Measurements from ENCODE around the gene ZNF148. TPM values are rescaled to one million over a fixed set of nuclear protein-coding genes. Genes with fewer than 3 reads are reported as not detected.

The ZNF148 gene
- total RNA-seq, 1 donor from 2014 or later: 45.7 TPM

DNA sequence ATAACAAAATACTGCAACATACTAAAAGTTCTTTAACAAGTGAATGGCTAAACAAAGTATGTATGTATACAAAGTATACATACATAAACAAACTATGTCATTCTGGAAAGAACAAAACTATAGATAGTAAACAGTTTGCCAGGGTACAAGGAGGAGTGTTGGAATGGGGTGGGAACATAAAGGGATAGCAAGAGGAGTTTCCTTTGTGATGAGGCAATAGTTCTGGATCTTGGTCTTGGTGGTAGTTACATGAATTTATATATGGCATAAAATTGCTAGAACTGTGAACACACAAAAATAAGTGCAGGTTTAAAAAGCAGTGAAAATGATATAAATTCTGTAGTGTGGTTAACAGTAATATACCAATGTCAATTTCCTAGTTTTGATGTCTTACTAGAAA, 22.0 kb downstream of the ZNF148 start:
- H3K4me1 ChIP-seq: peaks cover 95% of the 10 kb centered on the region
- H3K36me3 ChIP-seq: no peaks in the 10 kb centered on the region
- intact Hi-C loops (cut with micrococcal nuclease): no loop called here
- TF ChIP-seq, protein P1, sequence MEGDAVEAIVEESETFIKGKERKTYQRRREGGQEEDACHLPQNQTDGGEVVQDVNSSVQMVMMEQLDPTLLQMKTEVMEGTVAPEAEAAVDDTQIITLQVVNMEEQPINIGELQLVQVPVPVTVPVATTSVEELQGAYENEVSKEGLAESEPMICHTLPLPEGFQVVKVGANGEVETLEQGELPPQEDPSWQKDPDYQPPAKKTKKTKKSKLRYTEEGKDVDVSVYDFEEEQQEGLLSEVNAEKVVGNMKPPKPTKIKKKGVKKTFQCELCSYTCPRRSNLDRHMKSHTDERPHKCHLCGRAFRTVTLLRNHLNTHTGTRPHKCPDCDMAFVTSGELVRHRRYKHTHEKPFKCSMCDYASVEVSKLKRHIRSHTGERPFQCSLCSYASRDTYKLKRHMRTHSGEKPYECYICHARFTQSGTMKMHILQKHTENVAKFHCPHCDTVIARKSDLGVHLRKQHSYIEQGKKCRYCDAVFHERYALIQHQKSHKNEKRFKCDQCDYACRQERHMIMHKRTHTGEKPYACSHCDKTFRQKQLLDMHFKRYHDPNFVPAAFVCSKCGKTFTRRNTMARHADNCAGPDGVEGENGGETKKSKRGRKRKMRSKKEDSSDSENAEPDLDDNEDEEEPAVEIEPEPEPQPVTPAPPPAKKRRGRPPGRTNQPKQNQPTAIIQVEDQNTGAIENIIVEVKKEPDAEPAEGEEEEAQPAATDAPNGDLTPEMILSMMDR (IDR thresholded peaks at IDR 0.05; ENCODE audit: borderline replicate concordance): no peak
- no peak overlapping the region for H3K4me3 ChIP-seq
- DNase-seq: no peak
- H3K27me3 ChIP-seq (ENCODE audit: low read depth): no peaks in the 10 kb centered on the region
- H3K27ac ChIP-seq (replicated peaks): no peak overlapping the region
- H3K9me3 ChIP-seq (replicated peaks): no peaks in the 10 kb centered on the region

- no peak for DNase-seq
Measured at GRCh38 chr3:125351814-125352456, 23.2 kb downstream of the ZNF148 start.

DNA sequence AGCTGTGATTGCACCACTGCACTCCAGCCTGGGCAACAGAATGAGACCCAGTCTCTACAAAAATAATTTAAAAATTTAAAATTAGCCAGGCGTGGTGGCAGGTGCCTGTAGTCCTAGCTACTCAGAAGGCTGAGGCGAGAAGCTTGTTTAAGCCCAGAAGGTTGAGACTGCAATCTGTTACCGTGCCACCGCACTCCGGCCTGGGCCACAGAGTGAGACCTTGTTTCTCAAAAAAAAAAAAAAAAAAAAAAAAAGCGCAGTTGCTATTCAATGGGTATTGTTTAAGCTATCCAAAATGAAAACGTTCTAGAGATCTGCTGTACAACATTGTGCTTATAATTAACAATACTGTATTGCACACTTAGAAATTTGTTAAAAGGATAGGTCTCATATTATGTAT, 24.0 kb downstream of the ZNF148 start:
- Histone ChIP-seq H3K4me1 (peaks cover 84% of the 10 kb centered on the region), H3K27me3 (ENCODE audit: low read depth) (no peaks in the 10 kb centered on the region), H3K27ac (replicated peaks) (no peak overlapping the region), H3K36me3 (no peaks in the 10 kb centered on the region), H3K9me3 (replicated peaks) (peaks cover 7% of the 10 kb centered on the region), H3K4me3 (no peak overlapping the region)
- TF ChIP-seq, protein P1 (IDR thresholded peaks at IDR 0.05; ENCODE audit: borderline replicate concordance): no peak
- intact Hi-C loops (cut with micrococcal nuclease): no loop called here
- DNase-seq: no peak

More at GRCh38 chr3:125351814-125352456, 23.2 kb downstream of the ZNF148 start:
- intact Hi-C loops (cut with micrococcal nuclease): no loop called here
- Histone ChIP-seq H3K4me3 (no peak overlapping the region), H3K36me3 (no peaks in the 10 kb centered on the region), H3K4me1 (peaks cover 92% of the 10 kb centered on the region), H3K27ac (replicated peaks) (no peak overlapping the region), H3K27me3 (ENCODE audit: low read depth) (no peaks in the 10 kb centered on the region), H3K9me3 (replicated peaks) (no peaks in the 10 kb centered on the region)
- TF ChIP-seq, protein P1 (IDR thresholded peaks at IDR 0.05; ENCODE audit: borderline replicate concordance): no peak

DNA sequence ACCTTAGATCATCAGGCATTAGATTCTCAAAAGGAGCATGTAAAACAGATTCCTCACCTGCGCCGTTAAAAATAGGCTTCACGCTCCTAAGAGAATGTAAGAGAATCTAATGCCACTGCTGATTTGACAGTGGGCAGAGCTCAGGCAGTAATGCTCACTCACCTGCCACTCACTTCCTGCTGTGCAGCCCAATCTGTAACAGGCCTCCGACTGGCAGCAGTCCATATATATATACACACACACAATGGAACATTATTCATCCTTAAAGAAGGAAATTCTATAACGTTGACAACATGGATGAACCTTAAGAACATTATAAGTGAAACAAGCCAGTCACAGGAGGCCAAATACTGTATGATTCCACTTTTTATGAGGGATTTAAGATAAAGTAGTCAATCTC, 24.5 kb downstream of the ZNF148 start:
- no peak for DNase-seq
- TF ChIP-seq, protein P1 (IDR thresholded peaks at IDR 0.05; ENCODE audit: borderline replicate concordance): no peak

DNA sequence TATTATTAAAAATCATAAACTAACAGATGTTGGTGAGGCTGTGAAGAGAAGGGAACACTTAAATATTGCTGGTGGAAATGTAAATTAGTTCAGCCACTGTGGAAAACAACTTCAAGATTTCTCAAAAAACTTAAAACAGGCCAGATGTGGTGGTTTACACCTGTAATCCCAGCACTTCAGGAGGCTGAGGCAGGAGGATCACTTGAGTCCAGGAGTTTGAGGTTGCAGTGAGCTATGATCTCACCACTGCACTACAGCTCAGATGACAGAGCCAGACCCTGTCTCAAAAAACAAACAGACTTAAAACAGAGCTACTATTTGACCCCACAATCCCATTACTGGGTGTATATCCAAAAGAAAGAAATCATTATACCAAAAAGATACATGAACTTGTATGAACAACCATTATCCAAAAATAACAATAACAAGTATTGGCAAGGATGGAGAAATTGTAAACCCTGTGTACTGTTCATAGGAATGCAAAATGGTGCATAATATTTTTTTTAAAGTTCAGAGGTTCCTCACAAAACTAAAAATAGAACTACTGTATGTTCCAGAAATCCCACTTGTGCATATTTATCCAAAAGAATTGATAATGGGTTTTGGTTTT, 25.5 kb downstream of the ZNF148 start:
- H3K27ac ChIP-seq (replicated peaks): no peak overlapping the region
- peaks cover 69% of the 10 kb centered on the region for H3K4me1 ChIP-seq
- TF ChIP-seq, protein P1 (IDR thresholded peaks at IDR 0.05; ENCODE audit: borderline replicate concordance): no peak
- H3K36me3 ChIP-seq: no peaks in the 10 kb centered on the region
- no peaks in the 10 kb centered on the region for H3K27me3 ChIP-seq (ENCODE audit: low read depth)
- intact Hi-C loops (cut with micrococcal nuclease): no loop called here
- peaks cover 22% of the 10 kb centered on the region for H3K9me3 ChIP-seq (replicated peaks)
- H3K4me3 ChIP-seq: no peak overlapping the region
- DNase-seq: no peak

More for the DNA sequence above, 24.5 kb downstream of the ZNF148 start:
- Histone ChIP-seq H3K4me1 (peaks cover 79% of the 10 kb centered on the region), H3K27me3 (ENCODE audit: low read depth) (no peaks in the 10 kb centered on the region), H3K9me3 (replicated peaks) (peaks cover 12% of the 10 kb centered on the region), H3K27ac (replicated peaks) (no peak overlapping the region), H3K4me3 (no peak overlapping the region), H3K36me3 (no peaks in the 10 kb centered on the region)
- intact Hi-C loops (cut with micrococcal nuclease): no loop called here
